ENCODE measurements around the gene HSPB8. TPM values are rescaled to one million over a fixed set of nuclear protein-coding genes. Genes with fewer than 3 reads are reported as not detected.
A peak's percentile ranks its signal among the peaks of the same experiment; 100 is the strongest.

Gene HSPB8, protein sequence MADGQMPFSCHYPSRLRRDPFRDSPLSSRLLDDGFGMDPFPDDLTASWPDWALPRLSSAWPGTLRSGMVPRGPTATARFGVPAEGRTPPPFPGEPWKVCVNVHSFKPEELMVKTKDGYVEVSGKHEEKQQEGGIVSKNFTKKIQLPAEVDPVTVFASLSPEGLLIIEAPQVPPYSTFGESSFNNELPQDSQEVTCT
- polyA plus RNA-seq (ENCODE audit: insufficient read length in 10 of 10), result 100 to 1,000 TPM in 9 of 10 donors, 10 to 100 TPM in 1; 95.9 to 326 (median 195) TPM
- long read RNA-seq, donor 1, transcript HSPB8-201 (3 exons, 2,152 nt), result major isoform, 144 of 266 reads
- long read RNA-seq, donor 1, partial matches to known transcripts, result 121 of 266 reads
- long read RNA-seq, donor 1, other reads (novel, unspliced or antisense), result 0 of 266 reads
- long read RNA-seq, donor 2, transcript HSPB8-201 (3 exons, 2,152 nt), result major isoform, 108 of 165 reads
- long read RNA-seq, donor 2, partial matches to known transcripts, result 57 of 165 reads
- long read RNA-seq, donor 2, other reads (novel, unspliced or antisense), result 0 of 165 reads
- long read RNA-seq, donor 3, result 0 reads
- long read RNA-seq, donor 4, transcript HSPB8-201 (3 exons, 2,152 nt), result major isoform, 49 of 50 reads
- long read RNA-seq, donor 4, partial matches to known transcripts, result 0 of 50 reads
- long read RNA-seq, donor 4, other reads (novel, unspliced or antisense), result 0 of 50 reads
- long read RNA-seq, donor 5, transcript HSPB8-201 (3 exons, 2,152 nt), result major isoform, 87 of 131 reads
- long read RNA-seq, donor 5, partial matches to known transcripts, result 44 of 131 reads
- long read RNA-seq, donor 5, other reads (novel, unspliced or antisense), result 0 of 131 reads
- long read RNA-seq, donor 6, transcript HSPB8-201 (3 exons, 2,152 nt), result major isoform, 99 of 103 reads
- long read RNA-seq, donor 6, partial matches to known transcripts, result 0 of 103 reads
- long read RNA-seq, donor 6, other reads (novel, unspliced or antisense), result 0 of 103 reads
- long read RNA-seq, donor 7, transcript HSPB8-201 (3 exons, 2,152 nt), result major isoform, 43 of 75 reads
- long read RNA-seq, donor 7, partial matches to known transcripts, result 31 of 75 reads
- long read RNA-seq, donor 7, other reads (novel, unspliced or antisense), result 0 of 75 reads
- long read RNA-seq, donor 8, transcript HSPB8-201 (3 exons, 2,152 nt), result major isoform, 44 of 45 reads
- long read RNA-seq, donor 8, partial matches to known transcripts, result 0 of 45 reads
- long read RNA-seq, donor 8, other reads (novel, unspliced or antisense), result 0 of 45 reads
- long read RNA-seq, donor 9, transcript HSPB8-201 (3 exons, 2,152 nt), result major isoform, 15 of 24 reads
- long read RNA-seq, donor 9, partial matches to known transcripts, result 9 of 24 reads
- long read RNA-seq, donor 9, other reads (novel, unspliced or antisense), result 0 of 24 reads

DNA sequence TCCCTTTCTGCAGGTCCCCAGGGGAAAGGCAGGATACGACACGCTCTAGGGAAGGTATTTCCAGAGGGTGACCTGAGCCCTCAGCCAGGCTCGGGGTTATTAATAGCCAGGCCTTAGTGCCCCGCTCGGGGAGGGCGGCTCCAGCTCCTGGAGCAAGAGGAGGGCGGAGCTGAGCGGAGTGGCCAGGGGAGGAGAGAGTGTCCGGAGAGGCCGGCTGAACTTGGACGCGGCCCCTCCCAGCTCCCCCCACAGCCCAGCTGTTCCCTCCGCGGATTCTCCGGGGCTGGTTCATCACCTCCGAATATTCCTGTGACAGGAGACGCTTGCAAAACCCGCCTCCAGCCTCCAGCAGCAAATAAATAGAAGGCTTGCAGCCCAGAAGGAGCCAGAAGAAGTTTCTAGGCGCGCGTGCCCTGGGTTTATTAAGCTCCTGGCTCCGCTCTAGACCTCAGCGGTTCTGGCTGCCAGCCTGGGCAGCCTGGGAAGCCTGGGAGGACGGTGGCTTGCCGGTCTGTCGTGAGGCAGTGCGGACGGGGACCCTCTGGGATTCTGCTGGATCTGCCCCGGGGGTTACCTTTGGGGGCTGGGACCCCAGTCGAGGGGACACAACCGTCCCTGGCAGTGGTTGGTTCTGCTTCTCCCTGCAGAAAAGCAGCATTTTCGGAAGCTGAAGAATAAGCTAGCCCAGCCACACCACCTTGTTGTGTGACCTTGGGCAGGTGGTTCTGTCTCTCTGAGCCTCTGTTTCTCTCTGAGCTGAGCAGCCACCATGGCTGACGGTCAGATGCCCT is at the start of gene HSPB8:
TSS of gene HSPB8 (plus strand) at position 388 of the 791 bp plus-strand sequence. CDS start at position 770, 382 bp downstream.
- peak; percentile 85 to 88 (median 85) for DNase-seq

DNA sequence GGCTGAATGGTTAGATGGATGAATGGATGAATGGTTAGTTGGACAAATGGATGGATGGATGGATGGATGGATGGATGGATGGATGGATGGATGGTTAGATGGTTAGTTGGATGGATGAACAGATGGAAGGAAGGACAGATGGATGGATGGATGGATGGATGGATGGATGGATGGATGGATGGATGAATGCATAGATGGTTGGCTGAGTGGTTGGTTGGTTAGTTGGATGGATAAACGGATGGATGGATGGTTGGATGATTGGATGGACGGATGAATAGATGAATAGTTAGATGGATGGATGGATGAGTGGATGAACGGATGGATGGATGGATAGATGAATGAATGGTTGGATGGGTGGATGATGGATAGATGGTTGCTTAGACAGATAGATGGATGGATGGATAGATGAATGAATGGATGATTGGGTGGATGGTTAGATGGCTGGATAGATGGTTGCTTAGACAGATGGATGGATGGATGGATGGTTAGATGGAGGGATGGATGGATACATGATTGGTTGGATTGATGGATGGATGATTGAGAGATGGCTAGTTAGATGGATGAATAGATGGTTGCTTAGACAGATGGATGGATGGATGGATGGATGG is 48.8 kb upstream of the HSPB8 start:
- DNase-seq, result no peak

DNA sequence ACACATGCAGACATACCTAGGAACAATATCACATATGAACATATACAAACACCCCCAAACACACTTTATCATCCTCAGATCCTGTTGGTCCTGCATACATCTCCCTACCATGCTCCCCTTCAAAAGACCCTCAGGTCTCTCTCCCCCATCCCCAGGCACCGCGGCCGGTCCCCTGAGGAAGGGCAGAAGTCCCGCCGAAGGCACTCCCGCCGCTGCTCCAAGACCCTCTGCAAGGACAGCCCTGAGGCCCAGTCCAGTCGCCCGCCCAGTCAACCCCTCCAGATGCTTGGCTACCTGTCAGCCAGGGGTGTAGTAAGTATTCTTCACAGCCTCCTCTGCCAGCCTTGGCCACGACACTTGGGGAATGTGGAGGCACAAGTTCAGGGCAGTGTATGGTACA is 48.2 kb upstream of the HSPB8 start:
- DNase-seq, result no peak

DNA sequence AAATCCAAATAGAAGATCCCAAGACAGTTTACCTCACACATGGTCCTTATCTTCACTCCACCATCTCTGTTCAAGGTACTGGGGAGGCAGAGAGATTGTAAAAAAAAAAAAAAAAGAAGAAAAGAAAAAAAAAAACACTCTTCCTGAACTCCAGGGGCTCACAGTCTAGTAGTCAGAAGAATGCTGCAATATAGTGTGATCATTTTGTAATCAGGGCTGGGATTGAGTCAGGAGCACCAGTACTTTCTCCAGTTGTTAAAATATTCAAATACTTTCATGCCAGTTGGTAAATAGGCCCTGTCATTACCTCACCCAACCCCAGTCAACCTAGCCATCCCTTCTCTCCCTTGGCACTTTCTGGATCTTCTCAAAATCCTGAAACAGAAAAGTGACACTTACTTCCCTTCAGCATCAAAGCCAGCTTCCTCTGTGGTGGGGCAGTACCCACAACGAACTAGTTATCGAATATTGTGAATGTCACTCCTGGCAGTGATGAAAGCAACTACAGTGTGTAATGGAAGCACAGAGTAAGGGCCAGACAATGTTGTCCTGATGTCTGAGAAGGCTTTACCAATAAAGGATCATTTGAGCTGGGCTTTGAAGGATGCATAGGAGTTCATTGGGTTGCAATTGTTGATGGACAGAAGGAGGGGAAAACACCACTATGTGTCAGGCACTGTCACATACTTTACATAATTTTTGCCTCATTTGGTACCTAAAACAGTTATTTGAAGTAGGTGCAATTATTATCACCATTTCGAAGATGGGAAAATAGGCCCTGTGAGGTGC is 44.3 kb upstream of the HSPB8 start:
- DNase-seq, result no peak

DNA sequence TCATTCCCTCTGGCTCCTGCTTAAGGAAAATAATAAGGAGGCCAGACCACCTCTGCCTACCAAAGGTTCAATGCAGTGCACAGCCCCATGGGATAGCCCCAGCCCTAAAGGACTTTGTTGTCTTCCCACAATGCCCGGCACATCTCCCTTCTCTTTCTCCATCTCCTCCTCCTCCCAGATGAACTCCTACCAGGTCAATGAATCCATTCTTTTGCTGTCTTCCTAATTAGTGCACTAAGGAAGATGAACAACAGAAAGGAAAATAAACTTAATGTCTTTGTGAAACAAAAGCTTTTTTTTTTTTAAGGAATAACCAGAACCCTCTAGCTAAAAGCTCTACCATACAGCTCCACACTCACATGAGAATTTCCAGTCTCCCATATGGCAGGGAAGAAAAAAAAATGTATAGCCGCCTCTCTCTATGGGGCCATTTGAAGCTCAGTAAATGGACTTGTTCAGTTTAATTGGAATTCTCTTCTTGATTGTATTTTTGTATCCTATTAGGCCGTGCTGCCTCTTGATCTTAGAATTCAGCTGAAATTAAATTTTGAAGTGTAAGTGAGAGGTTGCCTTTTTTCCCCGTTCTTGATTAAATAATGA is 41.8 kb upstream of the HSPB8 start:
- DNase-seq, result no peak

DNA sequence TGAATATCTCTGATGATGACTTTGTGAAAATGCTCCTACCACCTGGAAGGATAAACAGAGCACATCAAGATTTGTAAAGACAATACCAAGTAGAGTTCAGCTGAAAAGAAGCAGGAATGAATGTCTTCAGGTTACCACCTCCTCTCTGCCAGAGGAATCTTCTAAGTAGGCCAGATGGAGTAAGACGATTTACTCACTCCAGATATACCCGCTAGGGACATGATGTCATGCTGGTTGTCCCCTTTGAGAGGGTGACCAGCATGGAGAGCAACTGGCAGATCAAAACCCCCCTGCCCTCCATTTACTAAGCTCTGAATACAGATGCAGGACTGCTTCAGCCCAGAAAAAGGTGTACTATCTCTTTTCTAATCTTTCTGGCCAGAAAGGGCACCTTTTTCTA is 39.3 kb upstream of the HSPB8 start:
- DNase-seq, result no peak

DNA sequence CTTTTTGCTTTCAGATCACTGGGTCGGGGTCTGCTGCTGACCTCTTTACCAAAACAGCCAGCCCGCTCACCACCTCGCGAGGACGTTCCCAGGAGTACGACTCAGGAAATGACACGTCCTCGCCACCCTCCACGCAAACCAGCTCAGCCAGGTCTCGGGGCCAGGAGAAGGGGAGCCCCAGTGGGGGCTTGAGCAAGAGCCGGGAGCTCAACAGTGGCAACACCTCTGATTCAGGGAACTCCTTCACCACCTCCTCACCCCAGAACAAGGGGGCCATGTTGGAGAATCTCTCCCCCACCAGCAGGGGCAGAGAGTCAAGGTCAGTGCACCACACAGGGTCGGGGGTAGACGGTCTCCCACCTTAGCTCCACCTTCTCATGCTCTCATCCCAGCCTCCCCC is 33.4 kb upstream of the HSPB8 start:
- DNase-seq, result no peak

DNA sequence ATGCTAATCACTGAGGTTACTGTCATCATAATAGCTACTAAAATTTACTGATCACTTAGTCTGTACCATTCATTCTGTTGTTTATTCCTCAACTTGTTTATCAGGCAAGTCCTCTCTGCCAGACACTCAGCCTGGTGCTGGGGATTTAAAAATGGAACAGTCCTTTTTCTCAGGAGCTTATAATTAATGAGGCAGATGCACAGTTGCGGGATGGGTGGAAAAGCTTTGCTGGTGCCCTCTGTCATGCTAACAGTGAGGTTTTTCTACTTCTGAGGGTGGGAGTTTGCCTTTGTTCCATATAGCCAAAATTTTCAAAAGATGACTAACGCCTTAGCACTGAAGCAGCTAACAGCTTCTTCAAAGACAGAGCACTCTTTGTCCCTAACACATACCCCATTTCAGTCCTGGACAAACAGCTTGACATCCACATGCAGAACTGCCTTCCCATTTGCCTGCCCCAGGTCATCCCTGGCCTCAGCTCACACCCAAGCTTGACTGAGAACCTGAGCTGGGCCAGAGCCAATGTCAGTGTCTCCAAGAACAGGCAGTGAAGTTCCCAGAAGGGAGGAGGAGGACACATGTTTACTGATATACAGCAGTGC is 30.8 kb upstream of the HSPB8 start:
- DNase-seq, result no peak

DNA sequence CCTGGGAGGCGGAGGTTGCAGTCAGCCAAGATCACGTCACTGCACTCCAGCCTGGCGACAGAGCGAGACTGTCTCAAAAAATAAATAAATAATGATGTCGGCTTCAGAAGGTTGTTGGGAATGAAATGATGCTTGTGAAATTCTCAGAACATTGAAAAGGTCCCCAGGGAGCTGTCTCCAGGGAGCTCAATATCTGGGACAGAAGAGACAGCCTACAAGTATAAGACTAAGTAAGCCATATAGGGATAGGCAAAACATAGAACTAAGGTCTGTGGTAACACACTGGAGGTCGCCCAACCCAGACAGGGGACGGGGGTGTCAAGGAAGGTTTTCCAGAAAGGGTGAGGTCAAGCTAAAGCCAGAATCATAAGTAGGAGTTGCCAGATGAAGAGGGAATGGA is 29.5 kb upstream of the HSPB8 start:
- DNase-seq, result no peak

DNA sequence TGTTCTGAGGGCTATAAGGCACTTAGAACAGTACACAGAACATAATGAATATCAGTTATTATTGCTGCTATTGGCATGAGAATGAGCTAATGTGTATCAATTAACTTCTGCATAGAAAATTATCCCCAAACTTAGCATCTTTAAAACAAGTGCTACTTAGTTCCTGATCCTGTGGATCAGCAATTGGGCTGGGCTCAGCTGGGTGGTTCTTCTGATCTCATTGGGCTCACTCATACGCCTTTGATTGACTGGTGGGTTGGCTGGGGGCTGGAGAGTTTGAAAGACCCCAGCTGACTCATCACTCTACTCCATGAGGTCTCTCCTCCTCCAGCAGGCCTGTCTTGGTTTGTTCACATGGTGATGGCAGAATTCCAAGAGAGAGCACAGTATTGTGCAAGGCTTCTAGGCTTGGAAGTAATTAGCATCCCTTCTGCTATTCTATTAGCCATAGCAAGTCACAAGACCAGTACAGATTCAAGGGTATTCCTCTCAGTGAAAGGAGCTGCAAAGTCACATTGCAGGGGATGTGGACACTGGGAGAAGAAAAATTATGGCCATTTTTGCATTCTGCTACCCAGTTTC is 27.2 kb upstream of the HSPB8 start:
- no peak for DNase-seq

DNA sequence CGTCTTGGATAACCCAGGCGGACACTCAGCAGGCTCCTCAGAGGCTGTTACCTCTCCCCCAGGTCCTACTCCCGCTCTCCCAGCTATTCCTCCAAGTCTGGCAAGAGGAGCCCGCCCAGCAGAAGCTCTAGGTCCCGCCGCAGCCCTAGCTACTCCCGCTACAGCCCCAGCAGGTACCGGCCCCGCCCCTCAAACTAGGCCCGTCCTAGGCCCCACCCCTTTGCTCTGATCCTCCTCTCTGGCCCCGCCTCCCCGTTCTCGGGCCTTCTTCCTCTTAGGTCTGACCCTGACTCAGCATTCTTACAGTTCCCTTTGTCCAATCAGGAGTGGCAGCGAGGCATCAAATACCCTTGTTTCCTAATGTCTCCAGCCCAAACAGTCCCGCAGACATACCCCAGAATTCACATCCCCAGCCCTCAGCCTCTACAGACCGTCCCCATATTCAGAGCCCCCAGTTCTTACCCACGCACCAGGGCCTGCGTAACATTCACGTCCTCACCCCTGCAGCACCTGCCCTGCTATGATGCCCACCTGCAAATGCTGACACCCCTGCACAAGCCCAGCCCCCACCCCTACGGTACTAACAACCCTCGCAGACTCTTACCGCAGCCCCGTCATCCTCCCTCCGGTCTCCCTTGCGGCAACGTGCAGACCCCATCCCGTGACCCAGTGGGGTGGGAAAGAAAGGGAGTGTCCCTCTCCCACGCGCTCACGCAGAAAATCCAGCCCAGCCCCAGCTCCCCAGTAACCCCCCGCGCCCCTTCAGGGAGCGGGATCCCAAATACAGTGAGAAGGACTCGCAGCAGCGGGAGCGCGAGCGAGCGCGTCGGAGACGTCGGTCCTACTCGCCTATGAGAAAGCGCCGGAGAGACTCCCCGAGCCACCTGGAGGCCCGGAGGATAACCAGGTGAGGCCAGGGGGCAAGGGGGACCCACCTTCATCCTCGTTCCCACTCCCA is 25.0 kb upstream of the HSPB8 start:
- DNase-seq, result peak in 1 of 3 donors; percentile 18

DNA sequence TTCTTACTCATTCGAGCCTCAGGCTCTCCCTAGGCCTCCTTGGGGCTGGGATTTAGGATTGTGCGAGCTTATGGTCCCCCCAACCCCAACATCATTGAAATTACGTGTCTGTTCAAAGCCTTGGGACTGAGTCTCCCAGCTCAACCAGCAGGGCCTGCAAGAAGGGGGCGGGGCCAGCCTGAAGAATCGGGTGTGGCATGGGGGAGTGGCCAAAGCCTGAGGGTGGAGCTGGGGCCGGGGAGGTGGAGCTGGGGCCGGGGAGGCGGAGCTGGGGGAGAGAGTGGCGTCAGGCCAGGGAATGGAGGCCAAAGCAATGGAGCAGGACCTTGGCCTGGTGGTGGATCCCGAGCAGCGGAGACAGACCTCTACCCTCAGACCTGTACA is 24.3 kb upstream of the HSPB8 start:
- DNase-seq, result no peak

DNA sequence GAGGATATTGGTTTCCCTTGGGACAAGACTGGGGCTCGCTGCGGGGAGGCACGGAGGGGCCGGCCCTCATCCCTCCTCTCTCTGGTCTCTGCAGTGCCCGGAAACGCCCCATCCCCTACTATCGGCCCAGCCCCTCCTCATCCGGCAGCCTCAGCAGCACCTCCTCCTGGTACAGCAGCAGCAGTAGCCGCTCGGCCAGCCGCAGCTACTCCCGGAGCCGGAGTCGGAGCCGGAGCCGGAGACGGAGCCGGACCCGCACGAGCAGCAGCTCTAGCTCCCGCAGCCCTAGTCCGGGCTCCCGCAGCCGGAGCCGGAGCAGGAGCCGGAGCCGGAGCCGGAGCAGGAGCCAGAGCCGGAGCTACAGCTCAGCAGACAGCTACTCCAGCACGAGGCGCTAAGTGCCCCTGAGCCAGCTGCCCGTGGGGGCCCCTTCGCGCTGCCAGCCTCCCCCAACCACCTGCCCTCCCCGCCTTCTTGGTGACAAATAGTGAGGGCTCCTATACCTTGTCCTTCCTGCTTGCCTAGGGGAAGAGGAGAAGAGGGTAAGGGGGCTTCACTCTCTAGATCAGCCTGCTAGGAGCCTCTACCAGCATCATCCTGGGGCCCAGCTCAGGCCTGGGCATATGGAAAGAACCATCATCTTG is 22.2 kb upstream of the HSPB8 start:
- peak in 1 of 3 donors; percentile 21 for DNase-seq

DNA sequence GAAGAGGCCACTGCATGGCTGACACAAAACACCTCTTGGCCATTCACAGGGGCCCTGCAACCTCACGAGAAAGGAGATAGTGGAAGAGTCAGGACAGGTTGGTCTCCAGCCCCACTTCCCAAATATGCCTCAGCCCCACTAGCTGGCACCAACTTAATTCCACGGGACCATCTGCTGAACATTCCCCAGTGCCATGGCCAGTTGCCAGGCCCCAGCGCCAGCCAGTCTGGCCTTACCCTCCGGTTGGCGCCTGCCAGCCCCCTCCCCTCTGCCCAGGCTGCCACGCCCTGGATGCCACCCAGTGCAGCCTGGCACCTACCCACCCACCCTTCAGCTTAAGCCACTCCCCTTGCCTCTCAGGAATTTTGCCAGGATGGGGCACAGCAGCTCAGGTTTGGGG is 21.2 kb upstream of the HSPB8 start:
- DNase-seq, result peak in 1 of 3 donors; percentile 59

DNA sequence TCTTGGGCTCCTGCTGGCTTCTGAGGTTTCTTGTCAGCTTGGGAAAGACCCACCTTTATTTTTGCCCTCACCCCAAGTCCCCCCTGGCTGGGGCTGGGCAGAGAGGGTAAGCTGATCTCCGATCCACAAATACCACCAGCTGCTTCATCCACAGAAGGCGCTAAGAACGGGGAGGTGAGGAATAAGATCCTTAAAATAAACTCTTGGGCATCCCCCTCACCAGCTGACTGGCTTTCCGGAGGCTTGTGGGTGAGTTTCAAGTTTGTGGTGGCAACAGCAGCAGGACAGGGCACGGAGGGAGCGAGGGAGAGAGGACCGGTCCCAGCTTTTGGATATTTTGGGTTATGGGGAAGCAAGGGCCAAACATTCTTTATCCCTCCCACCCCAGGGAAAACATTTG is 20.8 kb upstream of the HSPB8 start:
- DNase-seq, result peak in 2 of 3 donors; percentile 52 to 72

DNA sequence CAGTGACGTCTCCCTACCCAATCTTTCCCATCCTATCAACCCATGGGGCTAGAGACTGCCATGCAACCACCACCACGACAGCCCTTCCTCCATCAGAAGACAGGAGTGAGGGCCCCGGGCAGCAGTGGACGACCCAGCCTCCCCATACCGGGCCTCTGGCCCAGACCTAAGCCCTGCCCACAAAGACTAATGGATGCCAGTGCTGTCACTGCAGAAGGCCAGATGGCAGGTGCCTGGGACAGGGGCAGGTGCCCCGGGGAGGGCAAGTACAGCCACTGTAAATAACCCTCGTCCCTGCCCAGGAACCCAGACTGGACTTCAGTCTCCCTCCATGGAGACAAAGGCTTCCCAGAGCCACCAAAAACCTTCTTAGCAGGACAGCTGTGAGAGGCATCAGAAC is 20.3 kb upstream of the HSPB8 start:
- peak in 1 of 3 donors; percentile 29 for DNase-seq

DNA sequence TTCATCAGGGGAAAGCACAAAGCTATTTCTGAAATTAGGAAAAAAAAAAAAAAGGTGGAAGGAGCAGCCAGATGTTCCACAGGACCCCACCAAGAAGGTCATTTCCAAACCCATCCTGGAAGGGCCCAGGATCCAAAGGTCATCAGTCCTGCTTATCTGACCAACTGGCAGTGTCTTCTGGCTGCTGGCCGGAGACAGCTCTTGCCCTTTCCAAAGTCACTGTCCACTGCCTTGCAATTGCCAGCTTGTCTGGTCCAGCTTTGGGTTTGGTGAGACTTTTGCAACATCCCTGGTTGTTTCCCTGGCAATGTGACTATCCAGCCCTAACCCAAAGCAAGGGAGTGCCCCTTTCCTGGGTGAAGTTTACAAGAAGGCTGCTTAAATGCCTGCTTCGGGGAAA is 18.9 kb upstream of the HSPB8 start:
- no peak for DNase-seq
